HEK293 (cell line): ENCODE data around the gene PPP1R10.

Experiments
- KLF16 ChIP-seq: fragments of 450-650 bp; formaldehyde crosslinking; IDR thresholded peaks from 2 replicates; pipeline ENCODE4 v1.5.1; 2017; ENCODE audit warnings: missing biosample characterization, missing genetic modification characterization
- SP7 ChIP-seq: fragments of 450-650 bp; formaldehyde crosslinking; IDR thresholded peaks from 2 replicates; pipeline ENCODE4 v1.5.1; 2016; ENCODE audit warnings: missing biosample characterization, missing genetic modification characterization
- TRIM28 ChIP-seq: IDR thresholded peaks from 2 replicates; pipeline ENCODE4 v1.6.1; 2011; ENCODE audit warnings: low read length, control low read depth, borderline replicate concordance
- ZBTB1 ChIP-seq: fragments of 450-650 bp; formaldehyde crosslinking; IDR thresholded peaks from 2 replicates; pipeline ENCODE4 v1.5.1; 2016; ENCODE audit warnings: missing biosample characterization, missing genetic modification characterization
- ZBTB7A ChIP-seq: fragments of 450-650 bp; formaldehyde crosslinking; IDR thresholded peaks from 2 replicates; pipeline ENCODE4 v1.5.1; 2016; ENCODE audit warnings: low read depth, missing biosample characterization, missing genetic modification characterization
- ZBTB8A ChIP-seq: fragments of 450-650 bp; formaldehyde crosslinking; IDR thresholded peaks from 2 replicates; pipeline ENCODE4 v1.5.1; 2016; ENCODE audit warnings: missing biosample characterization, missing genetic modification characterization
- ZEB2 ChIP-seq: fragments of 450-650 bp; formaldehyde crosslinking; IDR thresholded peaks from 2 replicates; pipeline ENCODE4 v1.5.1; 2016; ENCODE audit warnings: missing biosample characterization, missing genetic modification characterization
- ZNF121 ChIP-seq: fragments of 450-650 bp; formaldehyde crosslinking; IDR thresholded peaks from 2 replicates; pipeline ENCODE4 v1.5.1; 2016; ENCODE audit warnings: missing biosample characterization, missing genetic modification characterization
- ZNF146 ChIP-seq: fragments of 450-650 bp; formaldehyde crosslinking; IDR thresholded peaks from 2 replicates; pipeline ENCODE4 v1.5.1; 2016; ENCODE audit warnings: missing biosample characterization, missing genetic modification characterization
- ZNF239 ChIP-seq: fragments of 450-650 bp; formaldehyde crosslinking; IDR thresholded peaks from 2 replicates; pipeline ENCODE4 v1.5.1; 2016; ENCODE audit warnings: missing biosample characterization, missing genetic modification characterization
- ZNF274 ChIP-seq, 2 experiments: fragments of 200-500 bp in 1 of 2; fragments of 450-650 bp in 1 of 2; sonication (Bioruptor generic) in 1 of 2; formaldehyde crosslinking in 1 of 2; IDR thresholded peaks; 2 replicates each; pipeline versions ENCODE4 v1.5.1 to v1.6.1; 2014 to 2016; ENCODE audit warnings: borderline replicate concordance in 1 of 2, inconsistent platforms in 1 of 2, low read length in 1 of 2, missing biosample characterization in 1 of 2, missing genetic modification characterization in 1 of 2
- ZNF324 ChIP-seq: fragments of 450-650 bp; formaldehyde crosslinking; IDR thresholded peaks from 2 replicates; pipeline ENCODE4 v1.5.1; 2016; ENCODE audit warnings: missing biosample characterization, missing genetic modification characterization
- ZNF48 ChIP-seq: fragments of 450-650 bp; formaldehyde crosslinking; IDR thresholded peaks from 2 replicates; pipeline ENCODE4 v1.5.1; 2016; ENCODE audit warnings: missing biosample characterization, missing genetic modification characterization
- ZNF585B ChIP-seq: fragments of 450-650 bp; formaldehyde crosslinking; IDR thresholded peaks from 2 replicates; pipeline ENCODE4 v1.5.1; 2016; ENCODE audit warnings: missing biosample characterization, missing genetic modification characterization
- ZNF600 ChIP-seq: fragments of 450-650 bp; formaldehyde crosslinking; IDR thresholded peaks from 2 replicates; pipeline ENCODE4 v1.5.1; 2016; ENCODE audit warnings: missing biosample characterization, missing genetic modification characterization
- ZNF610 ChIP-seq: fragments of 450-650 bp; formaldehyde crosslinking; IDR thresholded peaks from 2 replicates; pipeline ENCODE4 v1.5.1; 2016; ENCODE audit warnings: missing biosample characterization, missing genetic modification characterization, borderline replicate concordance
- ZNF623 ChIP-seq: fragments of 450-650 bp; formaldehyde crosslinking; IDR thresholded peaks from 2 replicates; pipeline ENCODE4 v1.5.1; 2016; ENCODE audit warnings: missing biosample characterization, missing genetic modification characterization
- ZNF777 ChIP-seq: fragments of 450-650 bp; formaldehyde crosslinking; IDR thresholded peaks from 2 replicates; pipeline ENCODE4 v1.5.1; 2017; ENCODE audit warnings: missing biosample characterization, missing genetic modification characterization, borderline replicate concordance
- TF ChIP-seq, protein P1 (sequence below): fragments of 450-650 bp; formaldehyde crosslinking; IDR thresholded peaks from 2 replicates; pipeline ENCODE4 v1.5.1; 2016; ENCODE audit warnings: missing biosample characterization, missing genetic modification characterization
- TF ChIP-seq, protein P2 (sequence below): fragments of 450-650 bp; formaldehyde crosslinking; IDR thresholded peaks from 2 replicates; pipeline ENCODE4 v1.5.1; 2016; ENCODE audit warnings: missing biosample characterization, missing genetic modification characterization
- TF ChIP-seq, protein P3 (sequence below): fragments of 450-650 bp; formaldehyde crosslinking; IDR thresholded peaks from 2 replicates; pipeline ENCODE4 v1.5.1; 2017; ENCODE audit warnings: missing biosample characterization, missing genetic modification characterization
- TF ChIP-seq, protein P4 (sequence below): fragments of 450-650 bp; formaldehyde crosslinking; IDR thresholded peaks from 2 replicates; pipeline ENCODE4 v1.5.1; 2016; ENCODE audit warnings: missing biosample characterization, missing genetic modification characterization
- TF ChIP-seq, protein P5 (sequence below): fragments of 450-650 bp; formaldehyde crosslinking; IDR thresholded peaks from 2 replicates; pipeline ENCODE4 v1.5.1; 2016; ENCODE audit warnings: missing biosample characterization, missing genetic modification characterization
- TF ChIP-seq, protein P6 (sequence below): fragments of 450-650 bp; formaldehyde crosslinking; IDR thresholded peaks from 2 replicates; pipeline ENCODE4 v1.5.1; 2017; ENCODE audit warnings: missing biosample characterization, mild to moderate bottlenecking, missing genetic modification characterization, moderate library complexity
- TF ChIP-seq, protein P7 (sequence below): fragments of 450-650 bp; formaldehyde crosslinking; IDR thresholded peaks from 2 replicates; pipeline ENCODE4 v1.5.1; 2017; ENCODE audit warnings: missing biosample characterization, missing genetic modification characterization

PPP1R10 gene

DNA sequence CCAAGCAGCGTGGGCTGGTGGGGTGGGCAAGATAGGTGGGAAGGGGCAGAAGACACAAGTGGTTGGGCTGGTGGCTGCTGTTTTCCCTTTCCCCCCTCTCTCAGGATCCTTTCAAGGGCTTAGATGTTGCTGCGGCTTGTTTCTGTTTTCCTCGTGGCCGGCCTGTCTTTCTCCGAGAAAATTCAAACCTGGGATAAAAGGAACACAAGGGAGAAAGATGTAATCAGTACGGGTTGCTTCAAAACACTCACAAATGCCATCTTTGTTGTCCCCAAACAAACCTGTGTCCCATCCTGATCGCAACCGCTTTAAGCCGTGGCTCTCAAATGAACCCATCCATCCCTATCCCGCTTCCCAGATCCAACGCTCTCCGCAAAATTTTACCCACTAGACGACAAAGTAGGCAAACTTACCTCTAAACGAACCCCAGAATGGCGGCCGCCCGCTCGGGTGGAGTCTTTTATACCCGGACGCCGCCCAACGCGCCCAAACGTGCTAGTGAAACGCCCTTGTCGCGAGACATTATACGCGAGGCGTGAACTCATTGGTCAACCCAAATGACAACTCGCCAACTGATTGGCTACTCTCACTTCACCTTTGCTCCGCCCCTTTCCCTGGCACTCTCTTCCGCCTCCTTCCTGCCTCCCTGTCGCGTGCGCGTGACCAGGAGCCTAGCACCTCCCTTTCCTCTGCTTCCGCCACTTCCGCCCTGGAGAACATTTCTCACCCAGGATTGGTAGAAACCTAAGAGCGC lies at the start of gene PPP1R10 (continued):
- TF ChIP-seq, protein P1, sequence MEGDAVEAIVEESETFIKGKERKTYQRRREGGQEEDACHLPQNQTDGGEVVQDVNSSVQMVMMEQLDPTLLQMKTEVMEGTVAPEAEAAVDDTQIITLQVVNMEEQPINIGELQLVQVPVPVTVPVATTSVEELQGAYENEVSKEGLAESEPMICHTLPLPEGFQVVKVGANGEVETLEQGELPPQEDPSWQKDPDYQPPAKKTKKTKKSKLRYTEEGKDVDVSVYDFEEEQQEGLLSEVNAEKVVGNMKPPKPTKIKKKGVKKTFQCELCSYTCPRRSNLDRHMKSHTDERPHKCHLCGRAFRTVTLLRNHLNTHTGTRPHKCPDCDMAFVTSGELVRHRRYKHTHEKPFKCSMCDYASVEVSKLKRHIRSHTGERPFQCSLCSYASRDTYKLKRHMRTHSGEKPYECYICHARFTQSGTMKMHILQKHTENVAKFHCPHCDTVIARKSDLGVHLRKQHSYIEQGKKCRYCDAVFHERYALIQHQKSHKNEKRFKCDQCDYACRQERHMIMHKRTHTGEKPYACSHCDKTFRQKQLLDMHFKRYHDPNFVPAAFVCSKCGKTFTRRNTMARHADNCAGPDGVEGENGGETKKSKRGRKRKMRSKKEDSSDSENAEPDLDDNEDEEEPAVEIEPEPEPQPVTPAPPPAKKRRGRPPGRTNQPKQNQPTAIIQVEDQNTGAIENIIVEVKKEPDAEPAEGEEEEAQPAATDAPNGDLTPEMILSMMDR (tag by site-specific recombination) = 0 out of 2 replicates have a peak, but pooled peaks have one; percentile 17
- TF ChIP-seq ZNF777 = peak; percentile 40; the same call in 1 of the 2 replicates
- peak; percentile 91 for TF ChIP-seq KLF16
- TF ChIP-seq ZNF146 = peak; percentile 52
- no peak for TF ChIP-seq TRIM28
- TF ChIP-seq, protein P2, sequence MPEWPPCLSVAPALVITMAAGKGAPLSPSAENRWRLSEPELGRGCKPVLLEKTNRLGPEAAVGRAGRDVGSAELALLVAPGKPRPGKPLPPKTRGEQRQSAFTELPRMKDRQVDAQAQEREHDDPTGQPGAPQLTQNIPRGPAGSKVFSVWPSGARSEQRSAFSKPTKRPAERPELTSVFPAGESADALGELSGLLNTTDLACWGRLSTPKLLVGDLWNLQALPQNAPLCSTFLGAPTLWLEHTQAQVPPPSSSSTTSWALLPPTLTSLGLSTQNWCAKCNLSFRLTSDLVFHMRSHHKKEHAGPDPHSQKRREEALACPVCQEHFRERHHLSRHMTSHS (tag by site-specific recombination) = 0 out of 2 replicates have a peak, but pooled peaks have one; percentile 26
- TF ChIP-seq, protein P3, sequence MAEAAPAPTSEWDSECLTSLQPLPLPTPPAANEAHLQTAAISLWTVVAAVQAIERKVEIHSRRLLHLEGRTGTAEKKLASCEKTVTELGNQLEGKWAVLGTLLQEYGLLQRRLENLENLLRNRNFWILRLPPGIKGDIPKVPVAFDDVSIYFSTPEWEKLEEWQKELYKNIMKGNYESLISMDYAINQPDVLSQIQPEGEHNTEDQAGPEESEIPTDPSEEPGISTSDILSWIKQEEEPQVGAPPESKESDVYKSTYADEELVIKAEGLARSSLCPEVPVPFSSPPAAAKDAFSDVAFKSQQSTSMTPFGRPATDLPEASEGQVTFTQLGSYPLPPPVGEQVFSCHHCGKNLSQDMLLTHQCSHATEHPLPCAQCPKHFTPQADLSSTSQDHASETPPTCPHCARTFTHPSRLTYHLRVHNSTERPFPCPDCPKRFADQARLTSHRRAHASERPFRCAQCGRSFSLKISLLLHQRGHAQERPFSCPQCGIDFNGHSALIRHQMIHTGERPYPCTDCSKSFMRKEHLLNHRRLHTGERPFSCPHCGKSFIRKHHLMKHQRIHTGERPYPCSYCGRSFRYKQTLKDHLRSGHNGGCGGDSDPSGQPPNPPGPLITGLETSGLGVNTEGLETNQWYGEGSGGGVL (tag by site-specific recombination) = peak; percentile 69
- TF ChIP-seq, protein P4, sequence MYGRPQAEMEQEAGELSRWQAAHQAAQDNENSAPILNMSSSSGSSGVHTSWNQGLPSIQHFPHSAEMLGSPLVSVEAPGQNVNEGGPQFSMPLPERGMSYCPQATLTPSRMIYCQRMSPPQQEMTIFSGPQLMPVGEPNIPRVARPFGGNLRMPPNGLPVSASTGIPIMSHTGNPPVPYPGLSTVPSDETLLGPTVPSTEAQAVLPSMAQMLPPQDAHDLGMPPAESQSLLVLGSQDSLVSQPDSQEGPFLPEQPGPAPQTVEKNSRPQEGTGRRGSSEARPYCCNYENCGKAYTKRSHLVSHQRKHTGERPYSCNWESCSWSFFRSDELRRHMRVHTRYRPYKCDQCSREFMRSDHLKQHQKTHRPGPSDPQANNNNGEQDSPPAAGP = peak; percentile 86
- no peak for TF ChIP-seq ZBTB1
- TF ChIP-seq ZNF610 (tag by site-specific recombination) = peak; percentile 47; the same call in 1 of the 2 replicates
- no peak for TF ChIP-seq ZNF48
- TF ChIP-seq ZNF600 = peak; percentile 35
- TF ChIP-seq ZBTB7A (tag by site-specific recombination) = no peak
- peak; percentile 91 for TF ChIP-seq ZNF324 (tag by site-specific recombination)
- TF ChIP-seq SP7 (tag by site-specific recombination) = peak; percentile 75
- TF ChIP-seq, protein P5, sequence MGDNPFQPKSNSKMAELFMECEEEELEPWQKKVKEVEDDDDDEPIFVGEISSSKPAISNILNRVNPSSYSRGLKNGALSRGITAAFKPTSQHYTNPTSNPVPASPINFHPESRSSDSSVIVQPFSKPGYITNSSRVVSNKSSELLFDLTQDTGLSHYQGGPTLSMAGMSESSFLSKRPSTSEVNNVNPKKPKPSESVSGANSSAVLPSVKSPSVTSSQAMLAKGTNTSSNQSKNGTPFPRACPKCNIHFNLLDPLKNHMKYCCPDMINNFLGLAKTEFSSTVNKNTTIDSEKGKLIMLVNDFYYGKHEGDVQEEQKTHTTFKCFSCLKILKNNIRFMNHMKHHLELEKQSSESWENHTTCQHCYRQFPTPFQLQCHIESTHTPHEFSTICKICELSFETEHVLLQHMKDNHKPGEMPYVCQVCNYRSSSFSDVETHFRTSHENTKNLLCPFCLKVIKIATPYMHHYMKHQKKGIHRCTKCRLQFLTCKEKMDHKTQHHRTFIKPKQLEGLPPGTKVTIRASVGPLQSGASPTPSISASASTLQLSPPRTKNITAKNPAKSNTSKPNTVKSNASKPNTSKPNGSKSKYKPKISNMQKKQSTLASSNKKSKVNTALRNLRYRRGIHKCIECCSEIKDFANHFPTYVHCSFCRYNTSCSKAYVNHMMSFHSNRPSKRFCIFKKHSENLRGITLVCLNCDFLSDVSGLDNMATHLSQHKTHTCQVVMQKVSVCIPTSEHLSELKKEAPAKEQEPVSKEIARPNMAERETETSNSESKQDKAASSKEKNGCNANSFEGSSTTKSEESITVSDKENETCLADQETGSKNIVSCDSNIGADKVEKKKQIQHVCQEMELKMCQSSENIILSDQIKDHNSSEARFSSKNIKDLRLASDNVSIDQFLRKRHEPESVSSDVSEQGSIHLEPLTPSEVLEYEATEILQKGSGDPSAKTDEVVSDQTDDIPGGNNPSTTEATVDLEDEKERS (tag by site-specific recombination) = peak; percentile 21; the same call in 1 of the 2 replicates
- TF ChIP-seq ZNF121 (tag by site-specific recombination) = 0 out of 2 replicates have a peak, but pooled peaks have one; percentile 23
- TF ChIP-seq ZNF274 (IDR thresholded peaks at IDR 0.05; ENCODE audit: low read length) = no peak
- no peak for TF ChIP-seq ZNF274 (tag by site-specific recombination; IDR thresholded peaks at IDR 0.05; ENCODE audit: borderline replicate concordance)
- 0 out of 2 replicates have a peak, but pooled peaks have one; percentile 28 for TF ChIP-seq ZNF623 (tag by site-specific recombination)
- TF ChIP-seq ZBTB8A = peak; percentile 63; the same call in 1 of the 2 replicates
- TF ChIP-seq ZEB2 (tag by site-specific recombination) = no peak; the same call in 1 of the 2 replicates
- no peak for TF ChIP-seq ZNF585B (tag by site-specific recombination)
- TF ChIP-seq, protein P6, sequence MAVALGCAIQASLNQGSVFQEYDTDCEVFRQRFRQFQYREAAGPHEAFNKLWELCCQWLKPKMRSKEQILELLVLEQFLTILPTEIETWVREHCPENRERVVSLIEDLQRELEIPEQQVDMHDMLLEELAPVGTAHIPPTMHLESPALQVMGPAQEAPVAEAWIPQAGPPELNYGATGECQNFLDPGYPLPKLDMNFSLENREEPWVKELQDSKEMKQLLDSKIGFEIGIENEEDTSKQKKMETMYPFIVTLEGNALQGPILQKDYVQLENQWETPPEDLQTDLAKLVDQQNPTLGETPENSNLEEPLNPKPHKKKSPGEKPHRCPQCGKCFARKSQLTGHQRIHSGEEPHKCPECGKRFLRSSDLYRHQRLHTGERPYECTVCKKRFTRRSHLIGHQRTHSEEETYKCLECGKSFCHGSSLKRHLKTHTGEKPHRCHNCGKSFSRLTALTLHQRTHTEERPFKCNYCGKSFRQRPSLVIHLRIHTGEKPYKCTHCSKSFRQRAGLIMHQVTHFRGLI (tag by site-specific recombination) = peak; percentile 85
- TF ChIP-seq, protein P7, sequence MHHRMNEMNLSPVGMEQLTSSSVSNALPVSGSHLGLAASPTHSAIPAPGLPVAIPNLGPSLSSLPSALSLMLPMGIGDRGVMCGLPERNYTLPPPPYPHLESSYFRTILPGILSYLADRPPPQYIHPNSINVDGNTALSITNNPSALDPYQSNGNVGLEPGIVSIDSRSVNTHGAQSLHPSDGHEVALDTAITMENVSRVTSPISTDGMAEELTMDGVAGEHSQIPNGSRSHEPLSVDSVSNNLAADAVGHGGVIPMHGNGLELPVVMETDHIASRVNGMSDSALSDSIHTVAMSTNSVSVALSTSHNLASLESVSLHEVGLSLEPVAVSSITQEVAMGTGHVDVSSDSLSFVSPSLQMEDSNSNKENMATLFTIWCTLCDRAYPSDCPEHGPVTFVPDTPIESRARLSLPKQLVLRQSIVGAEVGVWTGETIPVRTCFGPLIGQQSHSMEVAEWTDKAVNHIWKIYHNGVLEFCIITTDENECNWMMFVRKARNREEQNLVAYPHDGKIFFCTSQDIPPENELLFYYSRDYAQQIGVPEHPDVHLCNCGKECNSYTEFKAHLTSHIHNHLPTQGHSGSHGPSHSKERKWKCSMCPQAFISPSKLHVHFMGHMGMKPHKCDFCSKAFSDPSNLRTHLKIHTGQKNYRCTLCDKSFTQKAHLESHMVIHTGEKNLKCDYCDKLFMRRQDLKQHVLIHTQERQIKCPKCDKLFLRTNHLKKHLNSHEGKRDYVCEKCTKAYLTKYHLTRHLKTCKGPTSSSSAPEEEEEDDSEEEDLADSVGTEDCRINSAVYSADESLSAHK (tag by site-specific recombination) = 0 out of 2 replicates have a peak, but pooled peaks have one; percentile 35
- peak; percentile 21; the same call in 1 of the 2 replicates for TF ChIP-seq ZNF239
